HEK293 (cell line): ENCODE results near the gene ENAH.

Source experiments
- CTCF ChIA-PET: fragments of 350-600 bp; formaldehyde crosslinking; extraction: SDS; loops from one replicate; lab custom pipeline; 2021; ENCODE audit warnings: antibody characterized with exemption; lab: Yijun Ruan, JAX
- POLR2A ChIA-PET: fragments of 300-600 bp; formaldehyde crosslinking; extraction: SDS; loops from one replicate; lab custom pipeline; 2020; ENCODE audit warnings: antibody characterized with exemption, inconsistent platforms; lab: Yijun Ruan, JAX
- H3K27ac ChIP-seq: fragments of 200-500 bp; sonication (Bioruptor generic); 2 replicates; pipeline ENCODE4 v1.5.1; 2014; ENCODE audit warnings: low read depth, low read length, control low read depth, inconsistent platforms; ENCODE audit errors: extremely low read depth
- H3K36me3 ChIP-seq, 2 experiments: fragments of 200-500 bp in 1 of 2; sonication (Bioruptor generic) in 1 of 2; 1 replicate in 1 of 2; 2 replicates in 1 of 2; pipeline ENCODE4 v1.5.1; 2014 to 2017; ENCODE audit warnings: inconsistent platforms in 2 of 2, low read length in 2 of 2; ENCODE audit not compliant: control insufficient read depth in 2 of 2, insufficient read depth in 1 of 2
- H3K4me1 ChIP-seq: fragments of 200-500 bp; sonication (Bioruptor generic); 2 replicates; pipeline ENCODE4 v1.5.1; 2014; ENCODE audit warnings: mild to moderate bottlenecking, low read length, inconsistent platforms; ENCODE audit not compliant: control insufficient read depth, insufficient read depth
- H3K4me3 ChIP-seq: 2 replicates; pipeline ENCODE4 v1.5.1; 2011; ENCODE audit warnings: low read depth, mild to moderate bottlenecking, control low read depth, low read length, moderate library complexity
- H3K9me3 ChIP-seq: fragments of 200-500 bp; sonication (Bioruptor generic); 2 replicates; pipeline ENCODE4 v1.5.1; 2014; ENCODE audit warnings: low read depth, low read length, inconsistent platforms; ENCODE audit not compliant: control insufficient read depth, insufficient read depth
- FEZF1 ChIP-seq: fragments of 450-650 bp; formaldehyde crosslinking; IDR thresholded peaks from 2 replicates; pipeline ENCODE4 v1.5.1; 2016; ENCODE audit warnings: missing biosample characterization, missing genetic modification characterization
- HIC1 ChIP-seq: fragments of 450-650 bp; formaldehyde crosslinking; IDR thresholded peaks from 2 replicates; pipeline ENCODE4 v1.5.1; 2016; ENCODE audit warnings: missing biosample characterization, missing genetic modification characterization
- PRDM6 ChIP-seq: fragments of 450-650 bp; formaldehyde crosslinking; IDR thresholded peaks from 2 replicates; pipeline ENCODE4 v1.5.1; 2017; ENCODE audit warnings: missing biosample characterization, missing genetic modification characterization
- SCRT1 ChIP-seq: fragments of 450-650 bp; formaldehyde crosslinking; IDR thresholded peaks from 2 replicates; pipeline ENCODE4 v1.5.1; 2016; ENCODE audit warnings: missing biosample characterization, missing genetic modification characterization, borderline replicate concordance
- ZBTB17 ChIP-seq: fragments of 450-650 bp; formaldehyde crosslinking; IDR thresholded peaks from 2 replicates; pipeline ENCODE4 v1.5.1; 2016; ENCODE audit warnings: missing biosample characterization, missing genetic modification characterization
- ZBTB49 ChIP-seq: fragments of 450-650 bp; formaldehyde crosslinking; IDR thresholded peaks from 2 replicates; pipeline ENCODE4 v1.5.1; 2016; ENCODE audit warnings: missing biosample characterization, missing genetic modification characterization, low read depth
- ZBTB8A ChIP-seq: fragments of 450-650 bp; formaldehyde crosslinking; IDR thresholded peaks from 2 replicates; pipeline ENCODE4 v1.5.1; 2016; ENCODE audit warnings: missing biosample characterization, missing genetic modification characterization
- ZNF10 ChIP-seq: fragments of 450-650 bp; formaldehyde crosslinking; IDR thresholded peaks from 2 replicates; pipeline ENCODE4 v1.5.1; 2017; ENCODE audit warnings: missing biosample characterization, missing genetic modification characterization
- ZNF18 ChIP-seq: fragments of 450-650 bp; formaldehyde crosslinking; IDR thresholded peaks from 2 replicates; pipeline ENCODE4 v1.5.1; 2016; ENCODE audit warnings: missing biosample characterization, missing genetic modification characterization
- ZNF202 ChIP-seq: fragments of 450-650 bp; formaldehyde crosslinking; IDR thresholded peaks from 2 replicates; pipeline ENCODE4 v1.5.1; 2016; ENCODE audit warnings: missing biosample characterization, missing genetic modification characterization, borderline replicate concordance
- ZNF394 ChIP-seq: fragments of 450-650 bp; formaldehyde crosslinking; IDR thresholded peaks from 2 replicates; pipeline ENCODE4 v1.5.1; 2016; ENCODE audit warnings: missing biosample characterization, missing genetic modification characterization, mild to moderate bottlenecking, moderate library complexity, borderline replicate concordance
- ZNF398 ChIP-seq: fragments of 450-650 bp; formaldehyde crosslinking; IDR thresholded peaks from 2 replicates; pipeline ENCODE4 v1.5.1; 2017; ENCODE audit warnings: missing biosample characterization, missing genetic modification characterization
- ZNF501 ChIP-seq: fragments of 450-650 bp; formaldehyde crosslinking; IDR thresholded peaks from 2 replicates; pipeline ENCODE4 v1.5.1; 2016; ENCODE audit warnings: missing biosample characterization, missing genetic modification characterization
- ZNF580 ChIP-seq: fragments of 450-650 bp; formaldehyde crosslinking; IDR thresholded peaks from 2 replicates; pipeline ENCODE4 v1.5.1; 2016; ENCODE audit warnings: missing biosample characterization, missing genetic modification characterization
- ZNF610 ChIP-seq: fragments of 450-650 bp; formaldehyde crosslinking; IDR thresholded peaks from 2 replicates; pipeline ENCODE4 v1.5.1; 2016; ENCODE audit warnings: missing biosample characterization, missing genetic modification characterization, borderline replicate concordance
- ZNF645 ChIP-seq: fragments of 450-650 bp; formaldehyde crosslinking; IDR thresholded peaks from 2 replicates; pipeline ENCODE4; 2016; ENCODE audit warnings: missing biosample characterization, missing genetic modification characterization
- ZNF76 ChIP-seq: fragments of 450-650 bp; formaldehyde crosslinking; IDR thresholded peaks from 2 replicates; pipeline ENCODE4; 2016; ENCODE audit warnings: low read depth, missing biosample characterization, missing genetic modification characterization, borderline replicate concordance
- ZNF792 ChIP-seq: fragments of 450-650 bp; formaldehyde crosslinking; IDR thresholded peaks from 2 replicates; pipeline ENCODE4 v1.5.1; 2016; ENCODE audit warnings: missing biosample characterization, missing genetic modification characterization
- ZNF830 ChIP-seq: fragments of 450-650 bp; IDR thresholded peaks from 2 replicates; pipeline ENCODE4 v1.5.0; 2018; ENCODE audit warnings: missing biosample characterization, missing genetic modification characterization, low read depth, mild to moderate bottlenecking, moderate library complexity
- ZNF843 ChIP-seq: fragments of 450-650 bp; formaldehyde crosslinking; IDR thresholded peaks from 2 replicates; pipeline ENCODE4 v1.5.1; 2016; ENCODE audit warnings: missing biosample characterization, missing genetic modification characterization
- ZXDB ChIP-seq: fragments of 450-650 bp; formaldehyde crosslinking; IDR thresholded peaks from 2 replicates; pipeline ENCODE4 v1.5.1; 2016; ENCODE audit warnings: missing biosample characterization, missing genetic modification characterization

The ENAH gene

GRCh38 chr1:225508538-225509375, 144.2 kb downstream of the ENAH start (continued):
- TF ChIP-seq ZNF580 = 0 out of 2 replicates have a peak, but pooled peaks have one; percentile 79
- no peak for TF ChIP-seq ZNF645 (tag by site-specific recombination)
- peak; percentile 37; the same call in 1 of the 2 replicates for TF ChIP-seq ZNF76
- peak; percentile 90 for TF ChIP-seq ZBTB17 (tag by site-specific recombination)

GRCh38 chr1:225506727-225507126, 146.2 kb downstream of the ENAH start:
- no peak overlapping the region for H3K4me3 ChIP-seq
- ChIA-PET CTCF (interaction anchor here (0.6 to 2.4 kb wide), 7 partner anchors 15 to 399 kb away, joined by 3 to 11 read pairs (median 4); no protein-coding TSS in a partner anchor), POLR2A (no interaction called here)
- H3K9me3 ChIP-seq = no peaks in the 10 kb centered on the region
- peaks cover 15 to 24% of the 10 kb centered on the region in 2 experiments for H3K36me3 ChIP-seq
- H3K27ac ChIP-seq = peak overlapping the region; percentile 43; the same call in 1 of the 2 replicates
- peaks cover 34% of the 10 kb centered on the region for H3K4me1 ChIP-seq
- TF ChIP-seq ZBTB49 (tag by site-specific recombination) (no peak), SCRT1 (tag by site-specific recombination) (peak; percentile 28; the same call in 1 of the 2 replicates), HIC1 (tag by site-specific recombination) (0 out of 2 replicates have a peak, but pooled peaks have one; percentile 13), ZNF202 (tag by site-specific recombination) (no peak), FEZF1 (tag by site-specific recombination) (peak; percentile 85), ZNF792 (no peak), ZNF18 (tag by site-specific recombination) (no peak), PRDM6 (peak; percentile 95), ZNF830 (no peak), ZNF394 (tag by site-specific recombination) (no peak), ZNF10 (tag by site-specific recombination) (no peak), ZBTB8A (tag by site-specific recombination) (no peak), ZNF843 (peak; percentile 59), ZNF610 (tag by site-specific recombination) (no peak), ZXDB (tag by site-specific recombination) (peak; percentile 28; the same call in 1 of the 2 replicates), ZNF398 (tag by site-specific recombination) (no peak), ZNF501 (tag by site-specific recombination) (no peak)
